HTR-8/SVneo (cell line): ENCODE measurements around the gene PUS10.
"Not testable (repeated sequence)": the region's sequence is repeated elsewhere in the genome, so short reads cannot be mapped to it uniquely, and the experiment has no call there.

ENCODE experiments used
- DNase-seq: peaks from one replicate; pipeline ENCODE4 v3.0.0; 2011; ENCODE audit warnings: low spot score, mixed read lengths; ENCODE audit not compliant: insufficient read length
- FAIRE-seq: peaks from 2 replicates; lab custom pipeline; 2011; peaks lifted over from hg19 to GRCh38; lab: Jason Lieb, UNC

PUS10 gene

GRCh38 chr2:60945341-60945740, 72.7 kb downstream of the PUS10 start:
- no peak for DNase-seq
- FAIRE-seq = no peak

GRCh38 chr2:60939622-60940021, 78.4 kb downstream of the PUS10 start:
- FAIRE-seq = no peak
- DNase-seq = no peak

- DNase-seq (no peak), FAIRE-seq (no peak)
These were observed 79.8 kb downstream of the PUS10 start for GRCh38 chr2:60938301-60938700.

DNA sequence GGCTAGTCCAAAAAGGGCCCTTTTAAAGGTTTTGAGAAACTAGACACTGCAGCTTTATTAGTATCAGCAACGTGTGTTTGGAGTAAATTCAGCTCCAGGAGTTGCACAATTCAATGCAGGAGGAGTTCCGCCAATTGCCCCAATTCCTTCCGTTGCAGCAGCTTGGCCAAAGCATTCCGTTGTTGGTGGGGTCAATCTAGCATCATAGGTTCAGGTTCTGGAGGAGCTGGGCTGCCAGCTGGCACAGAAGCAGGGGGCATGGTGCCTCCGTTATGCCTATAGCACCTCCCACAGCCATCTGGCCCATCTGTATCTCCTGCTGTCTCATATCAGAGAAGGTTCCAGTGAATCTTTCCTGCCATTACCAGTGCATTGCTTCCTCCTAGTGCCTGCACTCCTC, 81.3 kb downstream of the PUS10 start:
- FAIRE-seq = no peak
- DNase-seq = no peak

DNA sequence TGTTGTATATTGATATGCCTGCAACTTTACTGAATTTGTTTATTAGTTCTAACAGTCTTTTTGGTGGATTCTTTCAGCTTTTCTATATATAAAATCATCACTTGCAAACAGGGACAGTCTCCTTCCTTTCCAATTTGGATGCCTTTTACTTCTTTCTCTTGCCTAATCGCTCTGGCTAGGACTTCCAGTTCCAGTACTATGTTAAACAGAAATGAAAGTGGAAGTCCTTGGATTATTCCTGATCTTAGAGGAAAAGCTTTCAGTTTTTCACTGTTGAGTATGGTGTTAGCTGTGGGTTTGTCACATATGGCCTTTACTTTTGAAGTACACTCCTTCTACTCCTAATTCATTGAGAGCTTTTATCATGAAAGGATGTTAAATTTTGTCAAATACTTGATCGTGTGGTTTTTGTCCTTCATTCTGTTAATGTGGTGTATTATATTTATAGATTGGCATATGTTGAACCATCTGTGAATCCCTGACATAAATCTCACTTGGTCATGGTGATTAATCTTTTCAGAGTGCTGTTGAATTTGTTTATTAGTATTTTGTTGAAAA, 83.8 kb downstream of the PUS10 start:
- FAIRE-seq = no peak
- no peak for DNase-seq

GRCh38 chr2:60932954-60933353, 85.1 kb downstream of the PUS10 start:
- FAIRE-seq (no peak), DNase-seq (no peak)

GRCh38 chr2:60932061-60932460, 86.0 kb downstream of the PUS10 start:
- DNase-seq, FAIRE-seq: not testable (repeated sequence)

DNA sequence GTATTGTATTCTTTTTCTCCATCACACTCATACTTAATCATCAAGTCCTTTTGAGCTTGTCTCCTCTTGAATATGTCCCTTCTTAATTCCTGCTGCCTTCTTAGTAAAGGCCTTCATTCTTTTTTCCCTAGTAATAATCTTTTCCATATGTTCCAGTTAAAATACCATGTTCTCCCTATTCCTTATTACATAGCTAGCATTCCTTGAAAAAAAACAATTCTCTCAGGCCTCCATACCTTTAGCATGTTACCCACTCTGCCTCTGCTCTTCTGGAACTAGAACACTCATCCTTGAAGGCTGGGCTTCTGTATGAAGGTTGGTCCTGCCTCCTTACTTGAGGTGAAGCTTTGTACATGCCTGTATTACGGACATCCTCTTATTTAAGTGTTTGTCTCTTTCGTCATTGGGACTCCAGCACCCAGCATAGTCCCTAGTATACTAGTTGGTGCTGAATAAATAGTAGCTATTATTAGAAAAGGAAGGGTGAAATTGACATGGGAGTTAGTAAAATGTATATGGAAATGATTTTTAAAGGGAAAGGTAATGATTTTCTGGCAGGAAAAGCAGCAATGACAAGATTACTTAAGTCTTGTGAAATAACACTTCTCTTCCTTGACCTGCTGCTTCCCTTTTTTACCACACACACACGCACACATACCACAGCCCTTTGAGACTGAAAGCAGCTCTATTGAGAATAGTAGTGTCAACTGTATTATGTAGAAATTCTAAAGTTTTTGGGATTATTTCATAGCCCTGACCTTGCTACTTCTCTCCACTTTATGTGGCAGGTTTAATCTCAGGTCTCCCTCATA, 91.1 kb downstream of the PUS10 start:
- FAIRE-seq (no peak), DNase-seq (no peak)

- FAIRE-seq (no peak), DNase-seq (no peak)
These were observed 91.9 kb downstream of the PUS10 start for GRCh38 chr2:60925994-60926740.

DNA sequence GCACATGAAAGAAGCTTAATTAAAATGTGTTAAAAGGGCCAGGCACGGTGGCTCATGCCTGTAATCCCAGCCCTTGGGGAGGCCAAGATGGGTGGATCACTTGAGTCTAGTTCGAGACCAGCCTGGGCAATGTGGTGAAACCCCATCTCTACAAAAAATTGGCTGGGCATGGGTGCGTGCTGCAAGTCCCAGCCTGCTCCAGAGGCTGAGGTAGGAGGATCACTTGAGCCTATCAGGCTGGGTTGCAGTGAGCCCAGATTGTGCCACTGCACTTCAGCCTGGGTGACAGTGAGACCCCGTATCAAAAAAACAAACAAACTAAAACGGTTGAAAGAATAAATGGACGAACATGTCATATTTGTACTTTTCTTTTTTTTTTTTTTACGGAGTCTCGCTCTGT, 110.7 kb downstream of the PUS10 start:
- FAIRE-seq (no peak), DNase-seq (no peak)

- DNase-seq (no peak), FAIRE-seq (no peak)
These were observed 111.7 kb downstream of the PUS10 start for GRCh38 chr2:60906395-60906794.

DNA sequence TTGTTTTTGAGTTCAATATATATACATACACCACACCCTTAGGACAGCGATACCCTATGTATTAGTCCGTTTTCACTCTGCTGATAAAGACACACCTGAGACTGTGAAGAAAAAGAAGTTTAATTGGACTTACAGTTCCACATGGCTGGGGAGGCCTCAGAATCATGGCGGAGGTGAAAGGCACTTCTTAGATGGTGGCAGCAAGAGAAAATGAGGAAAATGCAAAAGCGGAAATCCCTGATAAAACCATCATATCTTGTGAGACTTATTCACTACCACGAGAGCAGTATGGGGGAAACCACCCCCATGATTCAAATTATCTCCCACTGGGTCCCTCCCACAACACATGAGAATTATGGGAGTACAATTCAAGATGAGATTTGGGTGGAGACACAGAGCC, 112.2 kb downstream of the PUS10 start:
- DNase-seq, FAIRE-seq: not testable (repeated sequence)

DNA sequence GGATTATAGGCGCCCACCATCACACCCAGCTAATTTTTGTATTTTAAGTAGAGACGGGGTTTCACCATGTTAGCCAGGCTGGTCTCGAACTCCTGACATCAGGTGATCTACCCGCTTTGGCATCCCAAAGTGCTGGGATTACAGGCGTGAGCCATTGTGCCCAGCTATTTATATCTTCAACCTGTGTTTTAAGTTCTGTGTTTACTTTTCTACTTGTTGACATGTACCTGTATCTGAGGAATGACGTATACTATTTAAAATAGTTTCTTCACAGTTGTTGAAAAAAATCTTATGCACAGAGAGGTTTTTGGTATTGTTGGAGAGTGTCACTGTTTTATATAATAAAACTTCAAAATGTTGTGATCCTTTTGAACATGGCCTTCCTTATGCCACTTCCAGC, 116.8 kb downstream of the PUS10 start:
- DNase-seq, FAIRE-seq: not testable (repeated sequence)

- FAIRE-seq = no peak
- DNase-seq = no peak
These were observed 118.2 kb downstream of the PUS10 start for GRCh38 chr2:60899892-60900249.

- DNase-seq (no peak), FAIRE-seq (no peak)
These were observed 118.7 kb downstream of the PUS10 start for GRCh38 chr2:60899230-60899891.

DNA sequence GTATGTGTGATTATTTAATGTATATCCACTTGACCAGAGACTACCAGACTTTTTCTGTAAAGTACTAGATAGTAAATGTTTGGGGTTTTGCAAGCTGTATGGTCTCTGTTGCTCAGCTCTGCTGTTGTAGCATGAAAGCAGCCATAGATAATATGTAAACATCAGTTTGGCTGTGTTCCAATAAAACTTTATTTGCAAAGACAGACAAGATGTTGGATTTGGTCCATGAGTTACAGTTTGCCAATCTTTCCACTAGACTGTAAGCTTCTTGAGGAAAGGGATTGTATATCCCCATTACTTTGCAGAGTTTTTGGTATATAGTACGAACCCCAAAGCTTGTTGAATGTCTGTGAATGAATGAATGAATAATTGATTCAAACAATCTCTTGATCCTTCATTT, 119.5 kb downstream of the PUS10 start:
- no peak for FAIRE-seq
- DNase-seq = no peak
